ENCODE results near the gene UBE2G1.

DNA sequence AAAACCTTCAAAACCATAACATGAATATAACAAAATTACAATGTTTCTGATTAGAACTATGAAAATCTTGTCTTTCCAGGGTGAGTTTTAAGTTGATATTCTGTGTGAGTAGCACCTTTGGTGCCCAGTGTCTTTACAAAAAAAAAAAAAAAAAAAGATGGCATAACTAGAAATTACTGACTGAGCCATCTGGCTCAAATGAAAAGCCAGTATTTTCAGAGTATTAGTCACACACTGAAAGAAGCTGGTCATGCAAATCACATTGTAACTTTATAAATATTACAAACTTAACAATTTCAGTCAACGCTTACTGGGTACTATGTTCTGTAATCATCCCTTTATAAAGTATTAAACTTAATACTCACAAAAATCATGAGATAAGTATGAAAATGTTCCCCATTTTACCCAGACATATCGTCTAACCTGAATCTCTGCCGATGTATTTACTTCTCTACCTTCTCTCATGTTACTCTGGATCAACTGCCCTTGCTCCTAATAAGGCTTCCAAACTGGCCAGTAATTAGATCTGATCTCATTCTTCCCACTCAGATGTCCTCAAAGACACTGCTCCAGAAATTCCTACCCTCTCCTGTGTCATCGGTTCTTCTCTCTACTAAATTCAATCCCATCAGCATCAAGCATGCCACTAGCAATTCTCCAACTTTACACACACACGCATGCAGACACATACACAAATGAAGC is 25.4 kb downstream of the UBE2G1 start:
- no peak for TF ChIP-seq POLR2A (IDR thresholded peaks at IDR 0.05)
- TF ChIP-seq, protein P1, sequence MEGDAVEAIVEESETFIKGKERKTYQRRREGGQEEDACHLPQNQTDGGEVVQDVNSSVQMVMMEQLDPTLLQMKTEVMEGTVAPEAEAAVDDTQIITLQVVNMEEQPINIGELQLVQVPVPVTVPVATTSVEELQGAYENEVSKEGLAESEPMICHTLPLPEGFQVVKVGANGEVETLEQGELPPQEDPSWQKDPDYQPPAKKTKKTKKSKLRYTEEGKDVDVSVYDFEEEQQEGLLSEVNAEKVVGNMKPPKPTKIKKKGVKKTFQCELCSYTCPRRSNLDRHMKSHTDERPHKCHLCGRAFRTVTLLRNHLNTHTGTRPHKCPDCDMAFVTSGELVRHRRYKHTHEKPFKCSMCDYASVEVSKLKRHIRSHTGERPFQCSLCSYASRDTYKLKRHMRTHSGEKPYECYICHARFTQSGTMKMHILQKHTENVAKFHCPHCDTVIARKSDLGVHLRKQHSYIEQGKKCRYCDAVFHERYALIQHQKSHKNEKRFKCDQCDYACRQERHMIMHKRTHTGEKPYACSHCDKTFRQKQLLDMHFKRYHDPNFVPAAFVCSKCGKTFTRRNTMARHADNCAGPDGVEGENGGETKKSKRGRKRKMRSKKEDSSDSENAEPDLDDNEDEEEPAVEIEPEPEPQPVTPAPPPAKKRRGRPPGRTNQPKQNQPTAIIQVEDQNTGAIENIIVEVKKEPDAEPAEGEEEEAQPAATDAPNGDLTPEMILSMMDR (IDR thresholded peaks at IDR 0.05): no peak

Data from Peyer's patch (tissue), 4 donors.